Kasumi-1 (cell line): Measurements from ENCODE around the gene MSRB1.
"Not testable (repeated sequence)": the region's sequence is repeated elsewhere in the genome, so short reads cannot be mapped to it uniquely, and the experiment has no call there.

ENCODE experiments used
- DNase-seq, 2 experiments: peaks; one replicate each; lab custom pipeline; 2025; lab: John Stamatoyannopoulos, UW

The MSRB1 gene

DNA sequence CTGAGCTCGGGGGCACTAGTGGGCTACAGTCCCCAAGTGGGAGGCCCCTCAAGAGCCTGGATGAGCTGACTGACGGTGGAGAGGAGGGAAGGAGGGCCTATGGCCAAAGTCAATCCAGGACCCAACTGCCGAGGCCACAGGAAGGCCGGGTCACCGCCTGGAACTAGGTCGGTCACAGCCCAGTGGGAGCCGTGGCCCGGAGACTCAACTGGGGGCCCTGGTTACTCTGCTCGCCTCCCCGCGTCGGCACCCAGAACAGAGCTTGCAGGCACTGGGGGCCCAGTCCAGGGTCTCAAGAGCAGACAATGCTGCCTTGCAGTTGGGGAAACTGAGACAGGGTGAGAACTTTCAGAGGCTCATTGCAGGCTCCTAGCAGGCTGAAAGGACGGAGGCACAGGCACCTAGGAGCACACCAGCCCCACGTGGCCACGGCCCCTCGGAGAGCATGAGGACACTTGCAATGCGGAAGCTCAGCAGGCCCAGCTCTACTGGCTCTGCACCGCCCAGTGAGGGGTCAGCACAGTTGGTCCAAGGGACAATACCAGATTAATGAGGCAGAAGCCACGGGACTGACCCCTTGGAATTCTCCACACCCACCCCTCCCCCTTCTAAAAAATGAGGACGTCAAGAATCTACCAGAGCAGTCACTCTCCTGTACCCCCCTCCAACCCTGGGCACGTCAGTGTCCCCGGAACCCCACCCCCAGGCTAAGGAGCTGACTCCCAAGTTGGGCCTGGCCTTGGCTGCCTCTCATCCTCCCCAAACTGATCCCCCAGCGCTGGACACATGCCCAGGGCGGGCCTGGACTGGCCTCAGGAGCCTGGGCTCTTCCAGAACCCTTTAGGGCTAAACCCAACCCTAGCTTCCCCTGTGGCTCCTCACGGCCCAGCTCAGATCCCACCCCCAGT lies 27.0 kb downstream of the MSRB1 start:
- DNase-seq: no peak

- DNase-seq: no peak
Observed at GRCh38 chr16:1914988-1915387, 28.0 kb downstream of the MSRB1 start.

DNA sequence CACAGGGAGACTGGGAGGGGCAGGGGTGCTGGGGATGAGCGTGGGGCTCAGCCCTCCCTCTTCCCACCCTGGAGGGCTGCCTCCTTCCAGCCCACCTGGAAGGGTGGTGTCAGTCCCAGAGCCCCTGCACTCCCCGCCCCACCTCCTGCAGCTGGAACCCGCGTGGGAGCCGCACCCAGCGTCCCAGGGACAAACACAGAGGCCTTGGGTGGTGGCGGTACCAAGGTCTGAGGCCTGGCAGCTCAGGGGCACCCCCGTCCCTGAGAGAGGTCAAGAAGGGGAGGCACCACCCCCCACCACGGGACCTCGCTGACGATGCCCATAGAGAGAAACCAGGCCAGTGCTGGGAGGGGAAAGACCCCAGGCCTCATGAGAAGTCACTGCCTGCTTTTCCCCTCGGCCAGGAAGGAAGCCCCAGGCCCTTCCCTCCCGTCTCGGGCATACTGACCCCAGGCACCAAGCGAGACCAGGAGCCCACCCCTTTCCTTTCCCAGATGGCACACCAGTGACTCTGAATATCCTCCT lies 28.9 kb downstream of the MSRB1 start:
- no peak for DNase-seq

- no peak for DNase-seq
Observed at GRCh38 chr16:1913327-1914083, 29.5 kb downstream of the MSRB1 start.

DNA sequence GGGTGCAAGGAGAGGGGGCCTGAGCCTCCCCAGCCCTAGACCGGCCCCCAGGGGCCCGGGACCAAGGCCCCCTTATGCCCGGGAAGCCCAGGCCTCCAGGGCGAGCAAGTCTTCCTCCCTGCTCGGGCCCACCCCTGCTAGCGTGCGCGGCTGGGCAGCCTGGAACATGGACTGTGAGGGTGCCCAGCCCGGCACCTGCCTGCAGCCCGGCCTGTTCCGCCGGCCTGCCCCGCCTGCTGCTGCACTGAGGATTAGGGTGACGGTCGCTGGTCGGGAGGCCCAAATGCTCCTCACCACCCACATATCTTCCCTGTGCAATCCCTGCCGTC lies 30.8 kb downstream of the MSRB1 start:
- DNase-seq: no peak

GRCh38 chr16:1911467-1912214 lies 31.4 kb downstream of the MSRB1 start:
- DNase-seq: no peak

DNA sequence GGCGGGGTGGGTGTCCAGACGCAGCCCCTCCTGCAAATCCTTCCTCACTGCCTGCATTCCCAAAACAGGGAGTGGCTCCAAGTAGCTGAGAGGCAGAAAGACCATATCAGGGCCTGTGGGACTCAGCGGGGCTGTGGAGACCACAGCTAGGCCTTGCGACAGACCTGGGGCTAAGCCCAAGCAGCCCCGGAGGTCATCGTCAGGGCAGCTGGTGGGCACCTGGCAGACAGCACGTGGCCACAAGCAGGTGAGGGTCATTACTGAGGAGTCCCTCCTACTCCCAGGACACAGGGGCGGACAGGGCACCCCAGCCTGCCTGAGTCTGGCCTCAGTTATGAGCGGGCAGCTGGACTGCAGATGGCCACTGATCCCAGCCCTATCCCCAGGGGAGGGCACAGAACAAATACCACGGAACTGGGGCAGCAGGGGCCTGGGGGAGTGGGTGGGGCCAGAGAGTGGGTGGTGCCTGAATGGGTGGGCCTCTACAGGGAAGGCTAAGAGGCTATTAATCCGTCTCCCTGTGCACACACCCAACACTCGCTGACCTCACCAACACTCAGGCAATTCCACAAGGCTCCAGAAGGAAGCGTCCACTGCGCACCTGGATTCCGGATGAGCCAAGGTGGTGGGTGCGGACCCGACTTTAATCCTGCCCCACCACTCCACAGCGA lies 33.3 kb downstream of the MSRB1 start:
- no peak for DNase-seq

DNA sequence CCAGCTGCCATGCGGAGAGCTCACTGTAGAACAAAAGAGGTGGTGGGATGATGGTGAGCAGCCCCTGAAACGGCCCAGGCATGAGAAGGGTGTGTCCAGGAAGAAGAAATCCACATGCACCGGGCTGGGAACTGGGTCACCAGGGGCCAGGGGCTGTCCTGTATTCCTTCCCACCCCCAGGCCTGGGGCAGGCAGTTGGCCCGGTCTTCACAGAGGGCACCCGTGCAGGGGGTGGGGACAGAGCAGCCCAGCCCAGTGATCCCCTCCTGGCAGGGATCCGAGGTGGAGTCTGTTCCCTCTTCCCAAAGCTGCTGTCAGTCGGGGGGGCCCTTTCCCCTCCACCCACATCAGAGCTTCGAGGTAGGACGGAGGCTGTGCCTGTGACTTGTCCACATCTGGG lies 34.0 kb downstream of the MSRB1 start:
- no peak for DNase-seq

- no peak for DNase-seq
Observed at GRCh38 chr16:1908184-1908583, 34.8 kb downstream of the MSRB1 start.

DNA sequence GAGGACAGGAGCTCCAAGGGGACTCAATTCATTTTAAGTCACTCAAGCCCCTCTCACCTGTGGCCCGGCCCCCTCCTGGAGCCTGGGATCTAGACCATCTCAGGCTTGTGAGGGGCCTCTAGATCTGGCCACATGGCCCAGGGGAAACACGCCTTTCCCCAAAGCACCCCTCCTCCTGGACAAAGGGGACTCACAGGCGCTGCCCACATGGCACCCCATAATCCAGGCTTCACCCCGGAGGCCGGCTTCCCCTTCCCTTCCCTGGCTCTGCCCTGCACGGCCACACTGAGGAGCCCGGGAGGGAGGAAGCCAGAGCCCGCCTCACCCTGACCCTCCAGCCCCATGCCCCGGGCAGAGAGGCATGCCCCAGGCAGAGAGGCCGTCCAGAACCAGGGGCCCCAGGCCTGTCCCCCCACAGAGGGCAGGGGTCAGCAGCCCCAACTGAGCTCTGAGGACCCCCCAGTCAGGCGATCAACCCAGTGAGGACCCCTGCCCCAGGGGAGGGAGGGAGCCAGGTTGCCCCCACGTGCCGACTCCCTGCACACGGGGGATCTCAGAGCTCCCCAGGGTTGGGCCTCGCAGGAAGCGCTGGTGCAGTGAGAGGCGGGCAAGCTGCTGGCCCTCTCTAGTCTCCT lies 35.7 kb downstream of the MSRB1 start:
- no peak for DNase-seq

- no peak for DNase-seq
Observed at GRCh38 chr16:1906846-1907165, 36.2 kb downstream of the MSRB1 start.

GRCh38 chr16:1906055-1906845 lies 36.7 kb downstream of the MSRB1 start:
- no peak for DNase-seq

GRCh38 chr16:1903845-1904840 lies 38.9 kb downstream of the MSRB1 start:
- no peak for DNase-seq

DNA sequence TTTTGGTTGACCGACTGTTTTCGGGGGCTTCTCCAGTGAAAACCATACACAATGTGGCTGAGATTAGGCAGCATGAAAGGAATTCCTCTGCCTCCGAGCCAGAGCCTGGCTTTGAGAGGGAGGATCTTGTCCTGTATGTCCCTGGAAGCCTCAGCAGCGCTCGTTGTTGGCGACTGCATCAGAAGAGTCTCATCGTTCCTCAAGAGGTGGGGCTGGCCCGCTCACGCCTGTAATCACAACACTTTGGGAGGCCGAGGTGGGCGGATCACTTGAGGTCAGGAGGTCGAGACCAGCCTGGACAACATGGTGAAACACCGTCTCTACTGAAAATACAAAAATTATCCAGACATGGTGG lies 39.8 kb downstream of the MSRB1 start:
- DNase-seq: no peak

DNA sequence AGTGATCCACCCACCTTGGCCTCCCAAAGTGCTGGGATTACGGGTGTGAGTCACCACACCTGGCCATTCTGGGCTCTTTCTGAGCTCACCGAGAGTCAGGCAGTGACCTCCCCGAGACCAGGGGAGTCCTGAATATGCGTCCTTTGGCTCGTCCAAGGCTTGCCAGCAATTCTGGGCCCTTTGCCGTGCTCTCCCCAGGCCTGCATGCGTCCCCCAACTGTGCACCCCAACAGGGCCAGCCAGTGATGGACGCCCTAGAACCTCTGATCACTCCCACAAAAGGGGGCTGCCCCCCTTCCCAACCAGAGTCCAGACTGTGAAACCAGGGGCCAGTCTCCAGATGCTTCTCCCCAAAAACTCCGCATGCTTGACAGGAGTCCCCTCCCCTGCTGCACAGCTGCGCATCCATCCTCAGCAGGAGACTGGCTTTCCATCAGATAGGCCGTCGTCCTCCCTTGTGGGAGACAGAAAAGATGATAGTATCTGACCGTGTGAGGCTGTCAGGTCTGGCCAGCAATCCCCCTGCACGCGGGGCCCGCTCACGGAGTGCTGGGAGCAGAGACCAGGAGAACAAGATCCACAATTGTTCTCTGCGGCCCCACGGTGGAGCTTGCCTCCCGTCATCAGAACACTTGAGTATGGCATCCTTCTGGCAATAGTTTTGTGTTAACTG lies 40.3 kb downstream of the MSRB1 start:
- no peak for DNase-seq

- DNase-seq: no peak
Observed at GRCh38 chr16:1900452-1900774, 42.6 kb downstream of the MSRB1 start.

DNA sequence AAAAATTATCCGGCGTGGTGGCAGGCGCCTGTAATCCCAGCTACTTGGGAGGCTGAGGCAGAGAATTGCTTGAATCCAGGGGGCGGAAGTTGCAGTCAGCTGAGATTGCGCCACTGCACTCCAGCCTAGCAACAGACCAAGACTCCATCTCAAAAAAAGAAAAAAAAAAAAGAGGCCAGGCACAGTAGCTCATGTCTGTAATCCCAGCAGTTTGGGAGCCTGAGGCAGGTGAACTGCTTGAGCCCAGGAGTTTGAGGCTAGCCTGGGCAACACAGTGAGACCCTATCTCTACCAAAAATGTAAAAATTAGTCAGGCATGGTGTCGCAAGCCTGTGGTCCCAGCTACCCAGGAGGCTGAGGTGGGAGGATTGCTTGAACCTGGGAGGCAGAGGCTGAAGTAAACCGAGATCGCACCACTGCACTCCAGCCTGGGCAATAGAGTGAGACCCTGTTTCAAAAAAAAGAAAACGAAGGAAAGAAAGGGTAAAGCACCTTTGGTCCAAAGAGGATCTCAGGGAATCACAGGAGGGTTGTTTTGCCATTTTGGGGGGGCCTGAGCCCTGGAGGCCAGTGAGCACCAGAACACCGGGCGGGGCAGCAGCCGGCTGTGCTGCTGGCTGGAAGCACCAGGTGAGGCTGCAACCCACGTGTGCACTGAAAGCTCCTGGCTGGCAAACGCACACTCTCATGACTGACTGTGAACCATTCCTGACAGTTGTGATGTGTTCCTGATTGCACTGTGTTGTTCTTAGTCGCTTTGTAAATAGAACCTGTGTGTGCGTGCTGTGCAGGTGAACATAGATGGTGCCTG lies 43.2 kb downstream of the MSRB1 start:
- no peak for DNase-seq

DNA sequence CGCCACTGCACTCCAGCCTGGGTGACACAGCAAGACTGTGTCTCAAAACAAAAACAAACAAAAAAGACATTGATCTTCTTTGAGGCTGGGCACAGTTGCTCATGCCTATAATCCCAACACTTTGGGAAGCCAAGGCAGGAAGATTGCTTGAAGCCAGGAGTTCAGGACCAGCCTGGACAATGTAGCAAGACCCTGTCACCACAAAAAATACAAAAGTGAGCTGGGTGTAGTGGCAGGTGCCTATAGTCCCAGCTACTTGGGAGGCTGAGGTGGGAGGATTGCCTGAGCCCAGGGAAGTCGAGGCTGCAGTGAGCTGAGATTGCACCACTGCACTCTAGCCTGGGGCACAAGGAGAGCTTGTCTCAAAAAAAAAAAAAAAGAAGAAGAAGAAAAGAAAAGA lies 45.3 kb downstream of the MSRB1 start:
- DNase-seq: not testable (repeated sequence)
